ENCODE results near the gene MT1H. TPM values are rescaled to one million over a fixed set of nuclear protein-coding genes. Genes with fewer than 3 reads are reported as not detected.
"Not testable (repeated sequence)": the region's sequence is repeated elsewhere in the genome, so short reads cannot be mapped to it uniquely, and the experiment has no call there.

The MT1H gene
- total RNA-seq, 1 donor from 2014 or later: not detected

DNA sequence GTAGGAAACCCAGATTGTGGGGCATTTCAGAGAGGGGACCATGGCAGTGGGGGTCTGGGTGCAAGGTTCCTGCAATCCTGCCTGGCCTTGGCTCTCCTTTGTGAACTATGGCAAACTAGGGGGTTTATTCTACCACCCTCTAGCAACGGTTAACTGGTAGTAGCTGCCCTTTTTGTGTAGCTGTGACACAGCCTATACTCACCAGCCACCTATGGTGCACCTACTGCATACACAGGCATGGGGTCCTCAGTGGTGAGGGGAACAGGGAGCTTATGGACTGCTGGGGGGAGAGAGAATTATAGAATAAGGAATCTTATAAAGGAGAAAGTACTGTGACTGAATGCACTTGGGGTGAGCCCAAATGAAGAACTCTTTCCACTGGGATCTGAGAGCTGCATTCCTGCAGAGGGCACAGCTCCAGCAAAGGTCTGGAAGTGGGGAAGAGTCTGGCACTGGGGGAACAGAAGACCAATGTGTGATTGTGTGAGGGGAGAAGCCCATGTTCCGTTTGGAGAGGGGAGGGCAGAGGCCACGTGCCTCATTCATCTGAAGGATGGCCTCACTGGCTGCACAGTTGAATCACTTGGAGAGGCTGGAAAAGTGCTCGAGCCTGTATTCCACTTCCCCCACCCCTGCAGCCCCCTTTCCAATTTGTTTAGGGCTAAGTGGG, 14.8 kb downstream of the MT1H start:
- DNase-seq (ENCODE audit: low read depth in 2 of 2): no peak

DNA sequence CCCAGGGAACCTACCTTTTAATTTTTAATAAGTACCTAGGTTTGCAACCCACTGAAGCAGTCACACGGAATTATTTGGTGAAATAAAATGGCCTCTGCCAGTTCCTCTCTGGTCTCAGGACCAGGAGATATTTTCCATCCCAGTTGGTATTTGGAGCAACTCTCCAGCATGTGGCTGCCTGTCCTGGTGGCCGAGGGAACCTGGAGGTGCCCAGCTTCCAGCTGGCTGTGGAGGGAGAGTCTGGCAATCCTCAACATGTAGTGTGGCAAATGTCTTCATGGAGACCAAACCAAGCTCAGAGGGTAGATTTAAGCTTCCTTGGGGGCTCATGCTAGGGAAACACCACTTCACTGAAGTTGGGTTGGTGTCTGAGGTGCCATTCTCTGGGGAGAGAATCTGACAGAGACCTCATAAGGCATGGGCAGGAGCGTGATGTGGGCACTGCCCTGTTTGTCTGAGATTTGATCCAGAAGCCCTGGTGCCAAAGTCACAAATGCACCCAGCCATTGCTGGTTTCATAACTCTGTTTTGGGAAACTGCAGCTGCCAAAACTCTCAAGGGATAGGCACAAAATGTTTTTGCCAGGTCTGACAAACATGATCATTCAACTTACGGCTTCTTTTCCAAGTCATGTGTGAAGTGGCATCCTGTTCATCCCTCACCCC, 15.4 kb downstream of the MT1H start:
- no peak for DNase-seq (ENCODE audit: low read depth in 2 of 2)

DNA sequence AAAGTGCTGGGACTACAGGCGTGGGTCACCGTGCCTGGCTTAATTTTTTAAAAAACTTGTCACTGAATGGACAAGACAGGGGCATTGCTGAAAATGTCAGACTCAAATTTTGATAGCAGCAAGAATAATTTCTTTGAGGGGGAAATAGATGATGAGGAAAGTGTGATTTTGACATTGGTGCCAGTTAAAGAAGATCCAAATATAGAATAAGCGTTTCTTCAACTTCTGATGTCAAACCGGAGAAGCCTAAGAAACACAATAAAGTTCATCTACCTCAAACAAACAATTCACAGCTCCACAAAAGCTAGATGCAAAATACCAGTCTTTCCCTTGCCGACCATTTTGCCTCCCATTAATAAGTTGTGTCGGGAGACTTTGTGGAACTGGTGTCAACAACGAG, 17.1 kb downstream of the MT1H start:
- no peak for DNase-seq (ENCODE audit: low read depth in 2 of 2)

DNA sequence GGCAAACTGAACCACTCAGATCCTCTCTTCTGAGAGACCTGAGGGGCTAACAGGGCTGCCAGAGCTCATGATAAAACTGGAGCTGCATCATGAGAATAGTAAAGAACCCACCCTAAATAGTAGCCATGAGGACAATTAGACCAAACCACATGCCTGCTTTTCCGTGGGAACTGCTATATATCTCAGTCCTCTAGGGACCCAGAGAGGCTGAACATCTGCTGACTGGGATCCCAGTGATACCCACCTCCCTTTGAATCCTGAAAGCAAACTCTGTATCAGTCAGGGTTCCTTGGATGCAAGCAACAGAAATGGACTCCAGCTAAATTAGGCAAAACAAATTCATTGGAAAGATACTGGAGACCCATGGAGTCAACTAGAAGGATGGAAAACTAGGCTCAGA, 19.1 kb downstream of the MT1H start:
- no peak for DNase-seq (ENCODE audit: low read depth in 2 of 2)

DNA sequence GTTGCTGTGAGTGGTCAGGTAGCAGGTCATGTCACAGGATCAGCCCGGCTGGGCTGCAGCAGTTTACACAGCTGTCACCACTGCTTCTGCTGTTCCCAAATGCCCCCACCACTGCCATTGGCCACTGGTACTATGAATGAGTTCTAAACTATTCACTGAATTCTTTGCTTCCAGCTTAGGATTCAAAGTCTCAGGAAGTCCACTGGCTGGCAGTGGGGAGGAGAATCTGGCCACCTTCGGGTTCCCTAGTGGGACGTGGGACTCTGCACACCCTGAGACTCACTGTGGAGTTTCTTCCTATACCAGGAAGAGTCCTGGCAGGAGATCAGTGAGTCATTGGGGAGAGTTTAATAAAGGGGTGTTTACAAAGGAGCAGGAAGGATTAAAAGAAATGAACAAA, 19.6 kb downstream of the MT1H start:
- DNase-seq (ENCODE audit: low read depth in 2 of 2): peak in 1 of 2 donors; percentile 18

DNA sequence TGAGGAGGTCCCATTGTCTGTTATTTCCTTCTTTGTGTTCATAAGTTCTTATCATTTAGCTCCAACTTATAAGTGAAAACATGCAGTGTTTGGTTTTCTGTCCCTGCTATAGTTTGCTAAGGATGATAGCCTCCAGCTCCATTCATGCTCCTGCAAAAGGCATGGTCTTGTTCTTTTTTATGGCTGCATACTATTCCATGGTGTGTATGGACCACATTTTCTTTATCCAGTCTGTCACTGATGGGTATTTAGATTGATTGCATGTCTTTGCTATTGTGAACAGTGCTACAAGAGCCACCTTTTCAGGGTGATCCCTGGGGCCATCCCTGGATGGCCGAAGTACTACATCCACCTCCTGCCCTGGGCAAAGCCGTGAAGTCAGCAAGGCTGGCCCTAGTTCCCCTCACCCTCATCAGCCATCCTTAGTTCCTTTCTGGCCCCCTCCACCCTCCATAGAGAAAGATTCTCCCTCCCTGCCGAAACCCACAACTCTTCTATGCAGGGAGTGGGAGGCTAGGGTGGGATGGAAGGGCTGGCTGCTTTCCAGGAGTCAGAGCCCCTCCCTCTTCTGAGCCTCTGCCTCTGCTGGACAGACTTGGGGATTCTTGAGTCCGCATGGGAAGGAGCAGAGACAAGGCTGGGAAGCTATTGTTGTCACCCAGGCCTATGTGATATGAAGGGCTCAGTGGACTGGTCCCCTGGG, 21.0 kb downstream of the MT1H start:
- DNase-seq (ENCODE audit: low read depth in 2 of 2): no peak

DNA sequence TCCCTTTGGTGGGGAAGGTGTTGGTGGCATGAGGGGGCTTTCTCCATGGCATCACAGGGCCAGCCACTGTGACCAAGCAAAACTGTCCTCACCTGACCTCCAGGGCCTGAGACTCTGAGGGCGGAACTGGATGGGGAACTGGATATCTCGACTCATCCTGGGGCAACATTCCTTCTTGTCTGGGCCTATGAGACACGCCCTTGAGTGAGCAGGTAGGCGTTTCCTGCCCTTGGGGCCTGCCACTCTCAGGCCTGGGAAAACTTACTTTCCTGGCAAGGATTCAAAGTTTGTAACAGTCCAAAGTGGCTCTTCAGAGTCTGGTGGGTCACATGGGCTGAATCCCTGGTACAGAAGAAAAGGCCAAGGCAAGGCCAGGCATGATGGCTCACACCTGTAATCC, 22.3 kb downstream of the MT1H start:
- no peak for DNase-seq (ENCODE audit: low read depth in 2 of 2)

DNA sequence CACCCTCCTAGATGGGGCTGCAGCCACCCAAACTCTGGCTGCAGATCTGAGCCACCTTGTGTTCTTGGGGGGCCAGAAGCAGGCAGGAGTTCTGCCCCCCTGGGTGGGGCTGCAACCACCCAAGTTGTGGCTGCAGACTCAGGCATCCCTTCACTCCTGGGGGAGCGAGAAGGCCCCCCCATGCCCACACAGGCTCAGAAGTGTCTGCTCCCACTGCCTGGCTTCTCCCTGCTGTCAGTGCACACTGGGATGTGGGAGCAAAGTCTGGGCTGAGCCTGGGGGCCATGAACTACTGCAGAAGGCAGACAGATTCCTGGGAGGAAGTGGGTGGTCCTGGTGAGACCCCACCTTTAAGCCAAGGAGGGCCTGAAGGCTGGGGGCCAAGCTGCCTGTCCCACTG, 25.6 kb downstream of the MT1H start:
- DNase-seq (ENCODE audit: low read depth in 2 of 2): no peak

DNA sequence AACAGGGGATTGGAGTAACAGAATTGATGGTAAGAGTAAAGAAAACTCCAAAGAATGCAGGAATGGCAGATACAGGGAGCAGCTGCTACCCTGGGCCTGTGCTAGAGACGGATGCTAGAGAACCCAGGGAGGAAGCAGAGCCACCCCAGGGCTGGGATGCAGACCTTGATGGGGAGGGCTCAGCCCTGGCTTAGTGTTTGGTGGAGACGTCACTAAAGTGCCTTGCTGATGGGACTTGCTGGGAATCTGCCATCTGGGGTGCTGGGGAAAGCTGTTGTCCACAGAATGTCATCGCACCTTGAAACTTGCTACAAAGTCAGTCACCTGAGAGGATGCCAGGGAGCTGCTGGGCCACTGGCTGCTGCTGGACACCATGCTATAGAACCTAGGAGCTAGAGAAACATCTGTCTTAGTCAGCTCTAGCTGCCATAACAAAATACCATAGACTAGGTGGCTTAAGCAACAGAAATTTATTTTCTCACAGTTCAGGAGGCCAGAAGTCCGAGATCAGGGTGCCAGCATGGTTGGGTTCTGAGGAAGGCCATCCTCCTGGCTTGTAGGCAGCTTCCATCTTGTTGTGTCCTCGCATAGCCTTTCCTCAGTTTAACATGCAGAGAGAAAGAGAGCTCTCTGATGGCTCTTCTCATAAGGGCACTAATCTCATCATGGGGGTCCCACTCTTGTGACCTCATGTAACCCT, 28.0 kb downstream of the MT1H start:
- no peak for DNase-seq (ENCODE audit: low read depth in 2 of 2)

DNA sequence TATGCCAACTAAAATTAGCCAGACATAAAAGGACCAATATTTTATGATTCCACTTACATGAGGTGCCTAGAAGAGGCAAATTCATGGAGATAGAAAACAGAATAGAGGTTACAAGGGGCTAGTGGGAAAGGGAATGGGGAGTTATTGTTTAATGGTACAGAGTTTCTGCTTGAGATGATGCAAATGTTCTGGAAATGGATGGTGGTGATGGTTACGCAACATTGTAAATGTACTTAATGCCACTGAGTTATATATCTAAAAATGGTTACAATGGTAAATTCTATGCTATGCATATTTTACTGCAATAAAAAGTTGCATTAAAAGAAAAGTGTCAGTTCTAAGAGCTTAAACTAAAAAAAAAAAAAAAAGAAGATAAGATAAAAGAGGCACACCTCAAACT, 30.6 kb downstream of the MT1H start:
- DNase-seq (ENCODE audit: low read depth in 2 of 2): no peak

DNA sequence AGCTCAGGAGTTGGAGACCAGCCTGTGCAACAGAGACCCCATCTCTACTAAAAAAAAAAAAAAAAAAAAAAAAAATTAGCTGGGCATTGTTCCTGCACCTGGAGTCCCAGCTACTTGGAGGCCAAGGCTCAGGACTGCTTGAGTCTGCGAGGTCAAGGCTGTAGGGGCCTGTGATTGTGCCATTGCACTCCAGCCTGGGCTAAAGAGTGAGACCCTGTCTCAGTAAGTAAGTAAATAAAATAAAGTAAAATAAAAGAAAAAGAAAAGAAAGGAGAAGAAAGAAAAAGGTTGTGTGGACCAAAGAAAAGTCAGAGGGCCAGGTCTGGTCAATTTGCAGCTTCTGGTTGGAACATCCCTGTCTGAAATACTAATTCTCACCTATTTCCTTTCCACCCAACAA, 31.0 kb downstream of the MT1H start:
- no peak for DNase-seq (ENCODE audit: low read depth in 2 of 2)

DNA sequence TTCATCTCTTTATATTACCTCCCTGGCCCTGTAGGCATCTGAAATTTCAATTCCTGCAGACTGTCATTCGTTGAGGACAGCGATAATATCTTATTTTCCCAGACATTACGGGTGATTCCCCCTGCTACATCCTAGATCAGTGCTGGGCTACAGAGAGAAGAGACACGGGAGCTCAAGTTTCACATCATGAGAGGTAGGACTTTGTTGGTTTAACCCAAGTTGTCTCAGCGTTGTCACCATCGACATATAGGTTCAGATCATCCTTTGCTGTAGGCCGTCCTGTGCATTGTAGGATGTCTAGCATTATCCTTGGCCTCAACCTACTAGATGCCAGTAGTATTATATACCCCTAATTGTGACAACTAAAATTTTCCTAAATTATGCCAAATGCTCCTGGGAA, 31.9 kb downstream of the MT1H start:
- DNase-seq (ENCODE audit: low read depth in 2 of 2): no peak

DNA sequence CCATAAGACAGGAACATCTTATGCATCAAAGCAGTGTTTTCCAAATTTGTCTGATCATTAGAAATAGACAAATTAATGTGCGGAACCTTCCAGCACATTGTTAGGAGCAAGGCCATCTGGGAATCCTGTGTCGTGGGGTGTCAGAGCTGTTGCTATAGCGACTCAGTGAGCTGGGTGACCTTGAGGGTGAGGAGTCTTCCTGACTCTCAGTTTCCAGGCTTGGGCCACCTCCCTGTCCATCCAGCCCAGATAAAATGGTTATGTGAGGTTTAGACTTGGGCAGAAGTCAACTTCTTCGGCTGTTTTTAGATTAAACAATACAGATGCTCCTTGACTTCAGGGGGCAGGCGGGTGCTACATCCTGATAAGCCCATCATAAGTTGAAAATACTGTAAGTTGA, 33.2 kb downstream of the MT1H start:
- DNase-seq (ENCODE audit: low read depth in 2 of 2): no peak

DNA sequence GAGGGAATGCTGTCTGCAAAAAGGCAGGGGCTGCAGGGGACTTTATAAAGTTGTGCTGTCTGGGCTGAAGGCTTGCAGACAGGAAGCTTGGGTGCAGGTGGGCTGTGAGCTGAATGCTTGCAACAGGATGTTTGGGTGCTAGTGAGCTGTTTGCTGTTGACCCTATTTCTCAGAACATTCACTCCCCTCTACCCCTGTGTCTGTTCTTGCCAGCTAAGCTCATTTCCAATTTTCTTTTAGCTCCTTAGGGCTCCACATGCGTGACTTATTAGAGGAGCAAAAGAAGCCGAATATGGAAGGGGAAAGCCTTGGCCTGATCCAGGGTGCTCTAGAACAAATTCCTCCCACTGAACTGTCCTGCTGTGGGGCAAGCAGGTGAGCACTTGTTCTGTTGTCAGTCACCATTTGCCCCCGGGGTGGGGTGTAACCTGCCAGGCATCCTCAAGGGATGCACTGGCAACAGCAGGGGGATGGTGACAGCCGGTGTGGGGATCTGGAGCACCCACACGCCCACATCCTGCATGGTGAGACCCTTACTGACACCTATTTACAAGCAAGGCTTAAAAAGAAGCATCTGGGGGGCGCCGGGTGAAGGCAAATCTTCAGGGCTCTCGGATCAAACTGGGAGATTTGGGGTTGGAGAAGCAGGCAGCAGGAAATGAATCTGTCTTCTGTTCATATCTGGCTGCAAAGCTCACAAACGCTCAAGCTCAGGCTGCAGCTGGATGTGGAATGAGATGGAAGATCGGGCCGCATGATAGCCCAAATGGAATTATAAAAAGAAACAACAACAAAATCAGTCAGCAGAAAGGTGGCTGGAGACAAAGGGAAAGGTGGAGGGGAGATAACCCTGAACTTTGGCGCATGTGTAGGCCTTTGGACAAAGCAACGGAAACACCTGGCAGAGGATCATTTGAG, 39.2 kb downstream of the MT1H start:
- DNase-seq (ENCODE audit: low read depth in 2 of 2): peak in 1 of 2 donors; percentile 60

DNA sequence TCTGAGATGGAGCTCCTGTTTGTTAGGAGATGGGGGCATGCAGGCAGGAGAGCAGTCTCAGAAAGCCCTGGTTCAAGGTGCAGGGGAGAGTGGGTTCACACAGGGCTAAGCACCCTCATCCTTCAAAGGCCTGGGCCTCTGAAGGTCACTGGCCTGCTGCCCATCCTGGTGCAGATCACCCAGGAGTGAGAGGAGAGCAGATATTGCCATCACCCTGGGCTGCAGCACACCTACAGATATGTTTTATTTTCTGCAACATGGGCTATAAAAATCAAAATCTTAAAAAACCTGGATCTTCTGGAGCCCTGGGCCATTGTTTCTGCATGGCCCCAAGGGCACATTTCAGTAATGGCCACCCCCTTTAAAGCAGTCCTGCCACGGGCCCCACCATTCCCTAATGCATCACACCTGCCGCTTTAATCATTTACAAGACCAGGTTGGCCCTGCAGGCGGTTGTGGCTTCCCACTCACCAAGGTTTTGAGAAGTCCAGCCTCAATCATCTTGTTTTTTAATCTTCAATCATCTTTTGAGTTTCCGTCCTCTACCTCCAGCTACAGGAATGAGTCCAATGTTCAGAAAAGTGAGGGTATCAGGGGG, 39.9 kb downstream of the MT1H start:
- DNase-seq (ENCODE audit: low read depth in 2 of 2): no peak

DNA sequence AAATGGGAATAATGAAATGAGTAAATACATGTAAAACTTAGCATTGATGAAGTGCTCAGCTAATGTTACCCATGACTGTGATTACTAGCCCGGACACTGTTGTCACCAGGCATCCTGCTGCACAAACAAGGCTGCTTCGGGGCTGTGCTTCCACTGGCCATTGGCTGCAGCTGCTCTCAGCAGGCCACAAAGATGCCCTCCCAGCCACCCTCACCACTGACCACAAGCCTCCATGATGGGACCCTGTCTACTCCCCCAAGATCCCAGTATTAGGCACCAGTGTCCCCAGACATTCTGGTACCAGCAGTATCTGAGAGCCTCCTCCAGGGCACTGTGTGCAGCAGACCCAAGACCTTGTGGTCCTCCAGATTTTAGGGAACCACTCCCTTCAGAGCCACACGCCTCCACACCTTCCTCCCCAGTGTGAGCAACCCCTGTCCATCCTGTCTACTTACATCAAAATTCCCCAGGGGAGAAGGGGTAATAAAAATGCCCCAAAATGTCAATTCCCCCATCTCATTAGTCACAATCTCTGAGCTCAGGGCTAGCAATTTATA, 40.6 kb downstream of the MT1H start:
- no peak for DNase-seq (ENCODE audit: low read depth in 2 of 2)

DNA sequence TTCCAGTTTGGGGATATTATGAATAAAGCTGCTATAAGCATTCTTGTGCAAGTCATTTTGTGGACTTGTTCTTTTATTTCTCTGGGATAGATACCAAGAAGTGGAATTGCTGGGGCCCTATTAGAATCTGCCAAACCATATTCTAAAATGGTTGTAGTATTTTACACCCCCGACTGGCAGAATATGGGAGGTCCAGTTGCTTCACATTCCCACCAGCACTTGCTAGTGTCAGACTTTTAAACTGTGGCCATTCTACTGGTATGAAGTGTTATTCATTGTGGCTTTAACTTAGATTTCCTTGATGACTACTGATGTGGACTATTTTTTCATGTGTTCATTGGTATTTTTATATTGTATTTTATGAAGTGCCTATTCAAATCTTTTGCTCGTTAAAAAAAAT, 42.2 kb downstream of the MT1H start:
- no peak for DNase-seq (ENCODE audit: low read depth in 2 of 2)

DNA sequence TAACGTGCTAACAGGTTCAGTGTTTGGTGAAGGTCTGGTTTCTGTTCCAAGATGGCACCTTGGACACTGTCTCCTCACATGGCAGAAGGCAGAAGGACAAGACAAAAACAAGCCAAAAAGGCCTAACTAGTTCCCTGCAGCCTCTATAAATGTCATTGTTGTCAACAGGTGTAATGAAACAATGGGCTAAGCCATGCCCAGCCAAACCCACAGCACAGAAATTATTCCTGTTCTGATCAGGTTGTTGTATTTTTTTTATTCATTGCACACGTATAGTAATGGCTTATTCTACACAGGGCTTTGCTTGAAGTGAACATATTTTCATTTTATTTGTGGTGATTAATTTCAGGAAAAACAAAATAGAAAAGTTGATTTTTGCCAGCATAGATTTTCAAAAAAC, 44.2 kb downstream of the MT1H start:
- no peak for DNase-seq (ENCODE audit: low read depth in 2 of 2)

DNA sequence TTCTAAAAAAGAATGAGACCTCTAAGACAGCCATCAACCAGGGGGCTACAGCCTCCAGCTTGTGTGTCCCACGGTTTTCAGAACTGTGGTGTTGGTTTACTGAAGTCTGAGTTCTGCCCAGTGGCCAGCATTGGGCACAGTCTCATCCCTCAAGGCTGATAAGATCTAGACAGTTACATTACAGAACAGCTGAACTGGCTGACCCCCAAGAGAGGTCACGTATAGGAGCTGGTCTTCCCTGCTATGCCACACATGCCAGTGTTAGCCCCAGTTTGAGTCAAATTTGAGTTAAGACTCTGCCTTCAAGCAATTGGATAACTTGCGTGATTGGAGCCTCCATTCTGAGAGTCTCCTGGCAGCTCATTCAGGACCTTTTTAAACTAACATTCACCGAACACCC, 45.5 kb downstream of the MT1H start:
- no peak for DNase-seq (ENCODE audit: low read depth in 2 of 2)

DNA sequence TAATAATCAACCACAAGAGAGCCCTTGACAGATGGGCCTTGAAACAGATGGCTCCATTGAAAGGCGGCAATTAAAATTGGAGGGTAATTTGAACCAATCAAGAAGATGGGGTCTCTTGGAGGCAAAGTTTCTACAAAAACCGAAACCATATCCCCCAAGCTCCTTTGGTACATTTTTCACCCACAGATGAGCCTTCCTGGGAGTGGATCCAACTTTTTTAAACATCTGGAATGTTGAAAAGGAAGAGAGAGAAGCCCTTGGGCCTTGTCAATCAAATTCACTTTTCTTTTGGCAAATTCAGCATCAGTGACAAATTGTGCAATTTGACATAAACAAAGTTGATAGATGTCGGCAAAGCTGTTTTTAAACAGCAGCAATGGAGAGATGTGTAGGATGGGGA, 47.1 kb downstream of the MT1H start:
- DNase-seq (ENCODE audit: low read depth in 2 of 2): no peak

DNA sequence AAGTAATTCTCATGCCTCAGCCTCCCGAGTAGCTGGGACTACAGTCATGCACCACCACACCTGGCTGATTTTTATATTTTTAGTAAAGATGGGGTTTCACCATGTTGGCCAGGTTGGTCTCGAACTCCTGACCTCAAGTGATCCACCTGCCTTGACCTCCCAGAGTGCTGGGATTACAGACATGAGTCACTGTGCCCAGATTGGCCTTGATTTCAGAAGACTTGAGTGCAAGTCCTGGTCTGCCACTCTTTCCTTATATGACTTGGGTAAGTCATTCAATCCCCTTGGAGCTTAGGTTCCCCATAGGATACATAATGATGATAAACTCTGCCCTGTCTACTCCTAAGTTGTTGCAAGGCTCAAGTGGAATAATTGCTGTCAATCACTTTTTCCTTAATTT, 47.9 kb downstream of the MT1H start:
- DNase-seq (ENCODE audit: low read depth in 2 of 2): not testable (repeated sequence)

Measured in lung microvascular endothelial cell (primary cell).